CD14-positive monocyte (primary cell): Measurements from ENCODE around the gene INPP4B. TPM values are rescaled to one million over a fixed set of nuclear protein-coding genes. Genes with fewer than 3 reads are reported as not detected.

ENCODE experiments used
- DNase-seq, 3 donors: peaks; one replicate each; pipeline ENCODE4 v3.0.0-alpha.2; 2011 to 2022
- H2AFZ ChIP-seq: 2 replicates; pipeline ENCODE4 v1.6.0; 2012; ENCODE audit warnings: mild to moderate bottlenecking, low read depth, low read length, inconsistent platforms; ENCODE audit not compliant: insufficient read depth, poor library complexity, severe bottlenecking
- H3K27ac ChIP-seq, 2 donors: 1 replicate in 1 of 2; 2 replicates in 1 of 2; pipeline ENCODE4 v1.5.1; 2012 to 2013; ENCODE audit warnings: low read length in 2 of 2, control low read depth in 1 of 2, inconsistent platforms in 1 of 2, low read depth in 1 of 2, mild to moderate bottlenecking in 1 of 2
- H3K27me3 ChIP-seq, 2 donors: one replicate each; pipeline versions ENCODE4 v1.6.0 to v1.6.1; 2011 to 2013; ENCODE audit warnings: low read length in 2 of 2; ENCODE audit not compliant: control insufficient read depth in 2 of 2, insufficient read depth in 2 of 2
- H3K36me3 ChIP-seq, 2 donors: replicated peaks in 1 of 2; 1 replicate in 1 of 2; 2 replicates in 1 of 2; pipeline versions ENCODE4 v1.5.1 to v1.6.1; 2012 to 2013; ENCODE audit warnings: low read length in 2 of 2, control low read depth in 1 of 2, inconsistent platforms in 1 of 2, mild to moderate bottlenecking in 1 of 2; ENCODE audit not compliant: insufficient read depth in 2 of 2, control insufficient read depth in 1 of 2
- H3K4me1 ChIP-seq, 2 donors: 1 replicate in 1 of 2; 2 replicates in 1 of 2; pipeline versions ENCODE4 v1.5.1 to v1.6.1; 2012 to 2013; ENCODE audit warnings: low read length in 2 of 2, control low read depth in 1 of 2, inconsistent platforms in 1 of 2, mild to moderate bottlenecking in 1 of 2, moderate library complexity in 1 of 2; ENCODE audit not compliant: insufficient read depth in 2 of 2, control insufficient read depth in 1 of 2
- H3K4me2 ChIP-seq: replicated peaks from 2 replicates; pipeline ENCODE3; 2012; ENCODE audit warnings: low read length, moderate library complexity, mild to moderate bottlenecking; ENCODE audit not compliant: poor library complexity, severe bottlenecking; ENCODE audit errors: extremely low read depth
- H3K4me3 ChIP-seq, 3 experiments: fragments of 200-600 bp in 1 of 3; sonication (generic) in 1 of 3; replicated peaks in 1 of 3; 1 replicate in 2 of 3; 2 replicates in 1 of 3; pipeline ENCODE4 v1.5.1; 2011 to 2013; ENCODE audit warnings: low read length in 3 of 3, mild to moderate bottlenecking in 3 of 3, control low read depth in 2 of 3, low read depth in 2 of 3, inconsistent platforms in 1 of 3, moderate library complexity in 1 of 3
- H3K79me2 ChIP-seq: 2 replicates; pipeline ENCODE4 v1.6.0; 2012; ENCODE audit warnings: mild to moderate bottlenecking, control low read depth, inconsistent platforms, low read length, moderate library complexity; ENCODE audit not compliant: insufficient read depth
- H3K9ac ChIP-seq: 2 replicates; pipeline ENCODE4 v1.6.0; 2017; ENCODE audit warnings: low read length, mild to moderate bottlenecking; ENCODE audit not compliant: insufficient read depth, poor library complexity, severe bottlenecking
- H3K9me3 ChIP-seq, 2 donors: replicated peaks in 1 of 2; 1 replicate in 1 of 2; 2 replicates in 1 of 2; pipeline versions ENCODE4 v1.5.1 to v1.6.1; 2012 to 2013; ENCODE audit warnings: low read length in 2 of 2, control low read depth in 1 of 2; ENCODE audit not compliant: control insufficient read depth in 1 of 2, insufficient read depth in 1 of 2
- H4K20me1 ChIP-seq: 2 replicates; pipeline ENCODE4 v1.6.0; 2012; ENCODE audit warnings: mild to moderate bottlenecking, low read length, control low read depth, moderate library complexity; ENCODE audit not compliant: insufficient read depth
- H3K27ac Mint-ChIP-seq, 7 donors: one replicate each; pipeline ENCODE4 v1.8.0; 2020; ENCODE audit warnings: mild to moderate bottlenecking in 7 of 7, mixed read lengths in 7 of 7, moderate library complexity in 6 of 7, inconsistent platforms in 2 of 7
- H3K27me3 Mint-ChIP-seq, 3 donors: one replicate each; pipeline ENCODE4 v1.8.0; 2021 to 2022; ENCODE audit warnings: low read depth in 3 of 3, mild to moderate bottlenecking in 3 of 3, mixed read lengths in 3 of 3, moderate library complexity in 3 of 3, inconsistent platforms in 1 of 3
- H3K36me3 Mint-ChIP-seq, 2 donors: one replicate each; pipeline ENCODE4 v1.8.0; 2020; ENCODE audit warnings: mixed read lengths in 2 of 2, inconsistent platforms in 1 of 2, mild to moderate bottlenecking in 1 of 2
- H3K4me1 Mint-ChIP-seq: one replicate; pipeline ENCODE4 v1.8.0; 2020; ENCODE audit warnings: mild to moderate bottlenecking, mixed read lengths
- H3K4me3 Mint-ChIP-seq, 2 donors: one replicate each; pipeline ENCODE4 v1.8.0; 2020; ENCODE audit warnings: mild to moderate bottlenecking in 2 of 2, mixed read lengths in 2 of 2, moderate library complexity in 1 of 2
- H3K9me3 Mint-ChIP-seq, 7 donors: one replicate each; pipeline ENCODE4 v1.8.0; 2020 to 2022; ENCODE audit warnings: mixed read lengths in 7 of 7, mild to moderate bottlenecking in 6 of 7, moderate library complexity in 6 of 7, inconsistent platforms in 2 of 7
- WGBS: methylation state at CpG from one replicate; pipeline ENCODE4 v1.1.5; 2013; ENCODE audit warnings: missing lambda C conversion rate; ENCODE audit not compliant: insufficient coverage; 5-methylcytosine and 5-hydroxymethylcytosine counted together
- intact Hi-C, 2 donors: fragments of 100-400 bp; cut with micrococcal nuclease; formaldehyde crosslinking; loops; one replicate each; pipeline versions ENCODE4 v1.15.0 to v1.15.1; 2023
- polyA plus RNA-seq, 3 donors: library from polyadenylated mRNA; depleted of rRNA in 1 of 3; unstranded in 2 of 3; stranded (reverse) in 1 of 3; fragments of 300-500 nt in 2 of 3; fragments of >200 nt in 1 of 3; fragmentation: Illumina TruSeq in 2 of 3; gene quantifications; 1 replicate in 2 of 3; 2 replicates in 1 of 3; pipeline ENCODE4 v1.2.3, GENCODE V29; 2012 to 2021
- TF ChIP-seq, protein P1 (sequence below): fragments of 200-600 bp; IDR thresholded peaks from one replicate; pipeline ENCODE4 v1.8.0; 2022; ENCODE audit warnings: antibody characterized with exemption, mild to moderate bottlenecking

Gene INPP4B
- polyA plus RNA-seq, 3 donors: 0.13 to 0.38 (median 0.22) TPM

GRCh38 chr4:142222127-142222526 lies 624.0 kb downstream of the INPP4B start:
- Mint-ChIP-seq H3K36me3 (no peaks in the 10 kb centered on the region), H3K27ac (no peak overlapping the region), H3K27me3 (no peaks in the 10 kb centered on the region), H3K9me3 (peaks cover 0 to 6% (median 1%) of the 10 kb centered on the region in 7 donors), H3K4me1 (no peaks in the 10 kb centered on the region), H3K4me3 (no peak overlapping the region)
- Histone ChIP-seq H3K9me3 (no peaks in the 10 kb centered on the region), H3K4me3 (no peak overlapping the region), H3K36me3 (no peaks in the 10 kb centered on the region), H3K27ac (no peak overlapping the region), H3K79me2 (no peaks in the 10 kb centered on the region), H2AFZ (no peak overlapping the region), H3K4me1 (no peaks in the 10 kb centered on the region), H3K4me2 (no peak overlapping the region), H3K27me3 (no peaks in the 10 kb centered on the region), H4K20me1 (no peaks in the 10 kb centered on the region), H3K9ac (no peak overlapping the region)
- intact Hi-C loops: no loop called here
- DNase-seq: no peak
- TF ChIP-seq, protein P1, sequence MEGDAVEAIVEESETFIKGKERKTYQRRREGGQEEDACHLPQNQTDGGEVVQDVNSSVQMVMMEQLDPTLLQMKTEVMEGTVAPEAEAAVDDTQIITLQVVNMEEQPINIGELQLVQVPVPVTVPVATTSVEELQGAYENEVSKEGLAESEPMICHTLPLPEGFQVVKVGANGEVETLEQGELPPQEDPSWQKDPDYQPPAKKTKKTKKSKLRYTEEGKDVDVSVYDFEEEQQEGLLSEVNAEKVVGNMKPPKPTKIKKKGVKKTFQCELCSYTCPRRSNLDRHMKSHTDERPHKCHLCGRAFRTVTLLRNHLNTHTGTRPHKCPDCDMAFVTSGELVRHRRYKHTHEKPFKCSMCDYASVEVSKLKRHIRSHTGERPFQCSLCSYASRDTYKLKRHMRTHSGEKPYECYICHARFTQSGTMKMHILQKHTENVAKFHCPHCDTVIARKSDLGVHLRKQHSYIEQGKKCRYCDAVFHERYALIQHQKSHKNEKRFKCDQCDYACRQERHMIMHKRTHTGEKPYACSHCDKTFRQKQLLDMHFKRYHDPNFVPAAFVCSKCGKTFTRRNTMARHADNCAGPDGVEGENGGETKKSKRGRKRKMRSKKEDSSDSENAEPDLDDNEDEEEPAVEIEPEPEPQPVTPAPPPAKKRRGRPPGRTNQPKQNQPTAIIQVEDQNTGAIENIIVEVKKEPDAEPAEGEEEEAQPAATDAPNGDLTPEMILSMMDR: no peak

GRCh38 chr4:142218726-142219125 lies 627.4 kb downstream of the INPP4B start:
- Histone ChIP-seq H3K4me2 (no peak overlapping the region), H3K9ac (no peak overlapping the region), H3K4me3 (no peak overlapping the region), H3K27me3 (no peaks in the 10 kb centered on the region), H3K79me2 (no peaks in the 10 kb centered on the region), H3K36me3 (no peaks in the 10 kb centered on the region), H3K9me3 (no peaks in the 10 kb centered on the region), H2AFZ (no peak overlapping the region), H3K27ac (no peak overlapping the region), H4K20me1 (no peaks in the 10 kb centered on the region), H3K4me1 (no peaks in the 10 kb centered on the region)
- no peaks in the 10 kb centered on the region for H3K4me1 Mint-ChIP-seq
- TF ChIP-seq, protein P1: no peak
- no peak overlapping the region for H3K4me3 Mint-ChIP-seq
- no peak for DNase-seq
- intact Hi-C loops: no loop called here
- H3K36me3 Mint-ChIP-seq: no peaks in the 10 kb centered on the region
- no peak overlapping the region for H3K27ac Mint-ChIP-seq
- WGBS: no CpG with 5 or more reads among the region's 1 CpG
- no peaks in the 10 kb centered on the region for H3K27me3 Mint-ChIP-seq
- peaks cover under 1 to 16% (median 4%) of the 10 kb centered on the region in 7 donors for H3K9me3 Mint-ChIP-seq
